ENCODE measurements around the gene IFT52. TPM values are rescaled to one million over a fixed set of nuclear protein-coding genes. Genes with fewer than 3 reads are reported as not detected.
"Not testable (repeated sequence)": the region's sequence is repeated elsewhere in the genome, so short reads cannot be mapped to it uniquely, and the experiment has no call there.

IFT52 gene
- total RNA-seq, 1 donor from 2014 or later: 14.0 TPM

- intact Hi-C loops (cut with micrococcal nuclease): no loop called here
Observed at GRCh38 chr20:43642548-43642947, 51.8 kb downstream of the IFT52 start.

GRCh38 chr20:43650997-43651525, 60.3 kb downstream of the IFT52 start:
- intact Hi-C loops (cut with micrococcal nuclease): no loop called here

- intact Hi-C loops (cut with micrococcal nuclease): not testable (repeated sequence)
Observed at GRCh38 chr20:43651650-43652184, 61.0 kb downstream of the IFT52 start.

- intact Hi-C loops (cut with micrococcal nuclease): no loop called here
Observed at GRCh38 chr20:43653966-43654365, 63.2 kb downstream of the IFT52 start.

- intact Hi-C loops (cut with micrococcal nuclease): not testable (repeated sequence)
Observed at GRCh38 chr20:43655176-43655575, 64.4 kb downstream of the IFT52 start.

- intact Hi-C loops (cut with micrococcal nuclease): no loop called here
Observed at GRCh38 chr20:43655937-43656336, 65.2 kb downstream of the IFT52 start.

- intact Hi-C loops (cut with micrococcal nuclease): no loop called here
Observed at GRCh38 chr20:43658069-43658722, 67.5 kb downstream of the IFT52 start.

- intact Hi-C loops (cut with micrococcal nuclease): no loop called here
Observed at GRCh38 chr20:43658723-43659419, 68.1 kb downstream of the IFT52 start.

- intact Hi-C loops (cut with micrococcal nuclease): no loop called here
Observed at GRCh38 chr20:43662943-43663655, 72.4 kb downstream of the IFT52 start.

- intact Hi-C loops (cut with micrococcal nuclease): no loop called here
Observed at GRCh38 chr20:43665466-43666176, 74.9 kb downstream of the IFT52 start.

- intact Hi-C loops (cut with micrococcal nuclease): loop anchor here (1.0 kb wide), 3 partner anchors 75 to 209 kb away; partner anchors contain the start of gene SRSF6
Observed at GRCh38 chr20:43666376-43667328, 75.9 kb downstream of the IFT52 start, which contains the start of gene MYBL2. Gene MYBL2, plus strand, starts transcription at chr20:43667114. Its CDS starts 170 bp downstream, at chr20:43667284.

GRCh38 chr20:43667341-43668132, 76.8 kb downstream of the IFT52 start:
- intact Hi-C loops (cut with micrococcal nuclease): loop anchor here (1.0 kb wide), 3 partner anchors 76 to 210 kb away; partner anchors contain the start of gene SRSF6

GRCh38 chr20:43669332-43669731, 78.6 kb downstream of the IFT52 start:
- intact Hi-C loops (cut with micrococcal nuclease): no loop called here

- intact Hi-C loops (cut with micrococcal nuclease): no loop called here
Observed at GRCh38 chr20:43670423-43670822, 79.7 kb downstream of the IFT52 start.

GRCh38 chr20:43676368-43676767, 85.6 kb downstream of the IFT52 start:
- intact Hi-C loops (cut with micrococcal nuclease): no loop called here

- intact Hi-C loops (cut with micrococcal nuclease): no loop called here
Observed at GRCh38 chr20:43680981-43681380, 90.2 kb downstream of the IFT52 start.

GRCh38 chr20:43681468-43681942, 90.8 kb downstream of the IFT52 start:
- intact Hi-C loops (cut with micrococcal nuclease): no loop called here

- intact Hi-C loops (cut with micrococcal nuclease): no loop called here
Observed at GRCh38 chr20:43681991-43682410, 91.3 kb downstream of the IFT52 start.

- intact Hi-C loops (cut with micrococcal nuclease): no loop called here
Observed at GRCh38 chr20:43682446-43682845, 91.7 kb downstream of the IFT52 start.
